Liver (tissue), 9 donors: ENCODE results near the gene STAG2. TPM values are rescaled to one million over a fixed set of nuclear protein-coding genes. Genes with fewer than 3 reads are reported as not detected.

ENCODE experiments used
- DNase-seq: peaks from one replicate; pipeline ENCODE4 v3.0.0-alpha.2; 2017; ENCODE audit warnings: low spot score
- H3K27ac ChIP-seq, 2 donors: one replicate each; pipeline ENCODE4 v1.7.0; 2013; ENCODE audit warnings: inconsistent platforms in 2 of 2, low read length in 2 of 2, control low read depth in 1 of 2, low read depth in 1 of 2, mild to moderate bottlenecking in 1 of 2
- H3K27me3 ChIP-seq, 4 donors: one replicate each; pipeline versions ENCODE4 v1.6.1 to v1.7.0; 2013; ENCODE audit warnings: low read length in 3 of 4, inconsistent platforms in 1 of 4, mild to moderate bottlenecking in 1 of 4, moderate library complexity in 1 of 4; ENCODE audit not compliant: control insufficient read depth in 4 of 4, insufficient read depth in 4 of 4
- H3K36me3 ChIP-seq, 4 donors: one replicate each; pipeline versions ENCODE4 v1.6.1 to v1.7.0; 2013; ENCODE audit warnings: low read length in 3 of 4, mild to moderate bottlenecking in 3 of 4, low read depth in 1 of 4, moderate library complexity in 1 of 4; ENCODE audit not compliant: control insufficient read depth in 4 of 4, insufficient read depth in 3 of 4
- H3K4me1 ChIP-seq, 4 donors: one replicate each; pipeline versions ENCODE4 v1.6.1 to v1.7.0; 2013; ENCODE audit warnings: low read length in 3 of 4, mild to moderate bottlenecking in 3 of 4, moderate library complexity in 1 of 4; ENCODE audit not compliant: control insufficient read depth in 4 of 4, insufficient read depth in 4 of 4
- H3K4me3 ChIP-seq, 3 donors: one replicate each; pipeline versions ENCODE4 v1.6.1 to v1.7.0; 2013; ENCODE audit warnings: low read length in 3 of 3, control low read depth in 1 of 3, low read depth in 1 of 3, mild to moderate bottlenecking in 1 of 3
- H3K9ac ChIP-seq, 2 donors: one replicate each; pipeline ENCODE4 v1.7.0; 2013; ENCODE audit warnings: low read length in 2 of 2, mild to moderate bottlenecking in 2 of 2, moderate library complexity in 2 of 2, control low read depth in 1 of 2, low read depth in 1 of 2
- H3K9me3 ChIP-seq, 4 donors: one replicate each; pipeline versions ENCODE4 v1.6.1 to v1.7.0; 2013; ENCODE audit warnings: low read length in 3 of 4; ENCODE audit not compliant: control insufficient read depth in 4 of 4
- ATF3 ChIP-seq: IDR thresholded peaks from 2 replicates; pipeline ENCODE4 v1.6.1; 2016; ENCODE audit warnings: antibody characterized with exemption
- CTCF ChIP-seq: fragments of 150-350 bp; IDR thresholded peaks from 2 replicates; pipeline ENCODE4 v1.5.1; 2017; ENCODE audit warnings: improper control_type of control experiment, low read depth, low read length; ENCODE audit not compliant: missing input control
- EGR1 ChIP-seq, 2 donors: IDR thresholded peaks; 2 replicates each; pipeline ENCODE4 v1.6.1; 2016 to 2018; ENCODE audit warnings: antibody characterized with exemption in 2 of 2, low read depth in 2 of 2
- FOXA1 ChIP-seq: IDR thresholded peaks from 2 replicates; pipeline ENCODE4 v1.6.1; 2016; ENCODE audit warnings: antibody characterized with exemption
- FOXA2 ChIP-seq: IDR thresholded peaks from 2 replicates; pipeline ENCODE4 v1.6.1; 2016; ENCODE audit warnings: antibody characterized with exemption
- GABPA ChIP-seq, 2 donors: IDR thresholded peaks in 1 of 2; conservative IDR thresholded peaks in 1 of 2; 2 replicates each; pipeline ENCODE4 v1.6.1; 2016; ENCODE audit warnings: antibody characterized with exemption in 2 of 2, mild to moderate bottlenecking in 1 of 2, moderate library complexity in 1 of 2
- HNF4A ChIP-seq, 2 donors: conservative IDR thresholded peaks; 2 replicates each; pipeline ENCODE4 v1.6.1; 2016; ENCODE audit warnings: antibody characterized with exemption in 2 of 2, mild to moderate bottlenecking in 2 of 2
- HNF4G ChIP-seq: IDR thresholded peaks from 2 replicates; pipeline ENCODE4 v1.6.1; 2016; ENCODE audit warnings: antibody characterized with exemption
- JUND ChIP-seq, 2 donors: IDR thresholded peaks; 2 replicates each; pipeline ENCODE4 v1.6.1; 2016; ENCODE audit warnings: antibody characterized with exemption in 2 of 2
- MAX ChIP-seq: IDR thresholded peaks from 2 replicates; pipeline ENCODE4 v1.6.1; 2016; ENCODE audit warnings: antibody characterized with exemption
- NR2F2 ChIP-seq: IDR thresholded peaks from 2 replicates; pipeline ENCODE4 v1.6.1; 2016; ENCODE audit warnings: antibody characterized with exemption
- RAD21 ChIP-seq, 2 donors: IDR thresholded peaks; 2 replicates each; pipeline ENCODE4 v1.6.1; 2016; ENCODE audit warnings: antibody characterized with exemption in 2 of 2, mild to moderate bottlenecking in 2 of 2
- REST ChIP-seq: IDR thresholded peaks from 2 replicates; pipeline ENCODE4 v1.6.1; 2016; ENCODE audit warnings: antibody characterized with exemption, mild to moderate bottlenecking
- RXRA ChIP-seq, 2 donors: IDR thresholded peaks; 2 replicates each; pipeline ENCODE4 v1.6.1; 2017 to 2018; ENCODE audit warnings: antibody characterized with exemption in 2 of 2, mild to moderate bottlenecking in 1 of 2
- SP1 ChIP-seq: IDR thresholded peaks from 2 replicates; pipeline ENCODE4 v1.6.1; 2018; ENCODE audit warnings: antibody characterized with exemption, mild to moderate bottlenecking
- TAF1 ChIP-seq: conservative IDR thresholded peaks from 2 replicates; pipeline ENCODE4 v1.6.1; 2016; ENCODE audit warnings: antibody characterized with exemption, mild to moderate bottlenecking
- YY1 ChIP-seq: IDR thresholded peaks from 2 replicates; pipeline ENCODE4 v1.6.1; 2016; ENCODE audit warnings: antibody characterized with exemption, mild to moderate bottlenecking
- ZBTB33 ChIP-seq: IDR thresholded peaks from 2 replicates; pipeline ENCODE4 v1.6.1; 2016; ENCODE audit warnings: antibody characterized with exemption
- WGBS: extraction: QIAGEN DNeasy Blood & Tissue Kit; methylation state at CpG from one replicate; pipeline ENCODE4 v1.1.7; 2013; 5-methylcytosine and 5-hydroxymethylcytosine counted together
- polyA plus RNA-seq, 2 donors: library from polyadenylated mRNA; stranded (reverse) in 1 of 2; unstranded in 1 of 2; fragments of 200-250 nt in 1 of 2; fragments of >200 nt in 1 of 2; fragmentation: Nextera tagmentation in 1 of 2; extraction: Ambion mirVana in 1 of 2; gene quantifications; one replicate each; pipeline versions ENCODE4 v1.2.1 to v1.2.3, GENCODE V29; 2013 to 2015
- total RNA-seq, 2 donors: library from RNA; depleted of rRNA; stranded (reverse); fragments of >200 nt; gene quantifications; one replicate each; pipeline ENCODE4 v1.2.3, GENCODE V29; 2014
- donor health status: healthy.
- donor health status: healthy.
- donor health status: healthy.
- donor health status: healthy.
- donor health status: healthy.

Gene STAG2
- total and polyA plus RNA-seq, 4 donors: 9.7 to 71.0 (median 23.9) TPM

- no peak for DNase-seq
- Histone ChIP-seq H3K4me3 (no peak overlapping the region), H3K36me3 (no peaks in the 10 kb centered on the region), H3K27me3 (no peaks in the 10 kb centered on the region), H3K4me1 (no peaks in the 10 kb centered on the region), H3K9ac (no peak overlapping the region), H3K27ac (no peak overlapping the region), H3K9me3 (no peaks in the 10 kb centered on the region)
- TF ChIP-seq FOXA1 (no peak), RXRA (IDR thresholded peaks at IDR 0.05) (no peak), SP1 (no peak), FOXA2 (no peak), NR2F2 (no peak), EGR1 (IDR thresholded peaks at IDR 0.05; ENCODE audit: low read depth in 2 of 2) (no peak), ATF3 (no peak), TAF1 (no peak), MAX (no peak)
- WGBS: 81% methylated on average over 2 of the region's 2 CpGs
Observed at GRCh38 chrX:123943488-123943887, 18.0 kb upstream of the STAG2 start.

- no peaks in the 10 kb centered on the region for H3K27me3 ChIP-seq
- no peak for DNase-seq
- H3K27ac ChIP-seq: no peak overlapping the region
- H3K36me3 ChIP-seq: no peaks in the 10 kb centered on the region
- no peak for TF ChIP-seq HNF4G
- no peak for TF ChIP-seq MAX
- TF ChIP-seq GABPA (IDR thresholded peaks at IDR 0.05 in 1 of 2, conservative IDR thresholded peaks at IDR 0.05 in 1 of 2): no peak
- no peak for TF ChIP-seq SP1
- TF ChIP-seq FOXA1: no peak
- no peak for TF ChIP-seq ZBTB33
- no peak for TF ChIP-seq RAD21 (IDR thresholded peaks at IDR 0.05)
- TF ChIP-seq NR2F2: no peak
- TF ChIP-seq HNF4A (conservative IDR thresholded peaks at IDR 0.05): no peak
- no peak for TF ChIP-seq FOXA2
- no peak for TF ChIP-seq EGR1 (IDR thresholded peaks at IDR 0.05; ENCODE audit: low read depth in 2 of 2)
- TF ChIP-seq RXRA (IDR thresholded peaks at IDR 0.05): no peak
- TF ChIP-seq ATF3: no peak
- TF ChIP-seq REST: no peak
- TF ChIP-seq TAF1: no peak
- TF ChIP-seq CTCF: no peak
- TF ChIP-seq JUND (IDR thresholded peaks at IDR 0.05): no peak
- TF ChIP-seq YY1: no peak
- no peak overlapping the region for H3K4me3 ChIP-seq
- peaks cover 0 to 1% (median 0%) of the 10 kb centered on the region in 4 donors for H3K4me1 ChIP-seq
- H3K9ac ChIP-seq: no peak overlapping the region
- H3K9me3 ChIP-seq: no peaks in the 10 kb centered on the region
- WGBS: 97% methylated on average over 2 of the region's 2 CpGs
Observed at GRCh38 chrX:123949846-123950245, 11.7 kb upstream of the STAG2 start.
